ENCODE data around the gene CPNE7. TPM values are rescaled to one million over a fixed set of nuclear protein-coding genes. Genes with fewer than 3 reads are reported as not detected.
"Not testable (repeated sequence)": the region's sequence is repeated elsewhere in the genome, so short reads cannot be mapped to it uniquely, and the experiment has no call there.

CPNE7 gene
- total and polyA plus RNA-seq, 9 donors: 0.36 to 4.0 (median 0.92) TPM; not detected in 2

DNA sequence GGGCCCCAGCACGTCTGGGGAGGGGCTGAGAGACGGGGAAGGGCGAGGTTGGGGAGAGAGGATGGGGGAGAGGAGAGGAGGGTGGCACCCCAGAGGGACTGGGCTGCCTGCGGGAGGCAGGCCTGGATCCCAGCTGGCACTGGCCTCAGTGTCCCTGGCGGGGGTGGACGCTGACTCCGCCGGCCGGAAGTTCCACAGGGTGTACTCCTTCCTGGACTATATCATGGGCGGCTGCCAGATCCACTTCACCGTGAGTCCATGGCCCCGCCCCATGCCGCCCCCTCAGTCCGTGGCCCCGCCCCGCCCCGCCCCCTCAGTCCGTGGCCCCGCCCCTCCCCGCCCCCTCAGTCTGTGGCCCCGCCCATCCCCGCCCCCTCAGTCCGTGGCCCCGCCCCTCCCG, 11.3 kb downstream of the CPNE7 start:
- Histone ChIP-seq H3K36me3 (no peaks in the 10 kb centered on the region), H3K4me1 (ENCODE audit: insufficient read depth) (no peaks in the 10 kb centered on the region), H3K27me3 (no peaks in the 10 kb centered on the region), H3K9me3 (no peaks in the 10 kb centered on the region), H3K27ac (no peak overlapping the region), H3K4me3 (no peak overlapping the region)
- WGBS, 3 donors: 56 to 66% (median 63%) methylated on average over 11 to 21 of the region's 25 CpGs
- intact Hi-C loops (cut with DNase I): no loop called here
- DNase-seq: no peak
- TF ChIP-seq EP300 (IDR thresholded peaks at IDR 0.05) (no peak), POLR2A (IDR thresholded peaks at IDR 0.05) (no peak)
- TF ChIP-seq, protein P1, sequence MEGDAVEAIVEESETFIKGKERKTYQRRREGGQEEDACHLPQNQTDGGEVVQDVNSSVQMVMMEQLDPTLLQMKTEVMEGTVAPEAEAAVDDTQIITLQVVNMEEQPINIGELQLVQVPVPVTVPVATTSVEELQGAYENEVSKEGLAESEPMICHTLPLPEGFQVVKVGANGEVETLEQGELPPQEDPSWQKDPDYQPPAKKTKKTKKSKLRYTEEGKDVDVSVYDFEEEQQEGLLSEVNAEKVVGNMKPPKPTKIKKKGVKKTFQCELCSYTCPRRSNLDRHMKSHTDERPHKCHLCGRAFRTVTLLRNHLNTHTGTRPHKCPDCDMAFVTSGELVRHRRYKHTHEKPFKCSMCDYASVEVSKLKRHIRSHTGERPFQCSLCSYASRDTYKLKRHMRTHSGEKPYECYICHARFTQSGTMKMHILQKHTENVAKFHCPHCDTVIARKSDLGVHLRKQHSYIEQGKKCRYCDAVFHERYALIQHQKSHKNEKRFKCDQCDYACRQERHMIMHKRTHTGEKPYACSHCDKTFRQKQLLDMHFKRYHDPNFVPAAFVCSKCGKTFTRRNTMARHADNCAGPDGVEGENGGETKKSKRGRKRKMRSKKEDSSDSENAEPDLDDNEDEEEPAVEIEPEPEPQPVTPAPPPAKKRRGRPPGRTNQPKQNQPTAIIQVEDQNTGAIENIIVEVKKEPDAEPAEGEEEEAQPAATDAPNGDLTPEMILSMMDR (IDR thresholded peaks at IDR 0.05): no peak

DNA sequence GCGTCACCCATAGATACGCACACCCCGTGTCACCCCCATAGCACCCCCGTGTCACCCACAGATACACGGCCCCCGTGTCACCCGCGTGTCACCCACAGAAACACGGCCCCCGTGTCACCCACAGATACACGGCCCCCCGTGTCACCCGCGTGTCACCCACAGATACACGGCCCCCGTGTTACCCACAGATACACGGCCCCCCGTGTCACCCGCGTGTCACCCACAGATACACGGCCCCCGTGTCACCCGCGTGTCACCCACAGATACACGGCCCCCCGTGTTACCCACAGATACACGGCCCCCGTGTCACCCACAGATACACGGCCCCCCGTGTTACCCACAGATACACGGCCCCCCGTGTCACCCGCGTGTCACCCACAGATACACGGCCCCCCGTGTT, 12.1 kb downstream of the CPNE7 start:
- 92 to 94% (median 93%) methylated on average over 13 to 24 of the region's 36 CpGs for WGBS, 3 donors
- intact Hi-C loops (cut with DNase I); DNase-seq; H3K36me3 ChIP-seq; H3K9me3 ChIP-seq; H3K4me3 ChIP-seq; H3K27ac ChIP-seq; H3K27me3 ChIP-seq; H3K4me1 ChIP-seq (ENCODE audit: insufficient read depth): not testable (repeated sequence)

DNA sequence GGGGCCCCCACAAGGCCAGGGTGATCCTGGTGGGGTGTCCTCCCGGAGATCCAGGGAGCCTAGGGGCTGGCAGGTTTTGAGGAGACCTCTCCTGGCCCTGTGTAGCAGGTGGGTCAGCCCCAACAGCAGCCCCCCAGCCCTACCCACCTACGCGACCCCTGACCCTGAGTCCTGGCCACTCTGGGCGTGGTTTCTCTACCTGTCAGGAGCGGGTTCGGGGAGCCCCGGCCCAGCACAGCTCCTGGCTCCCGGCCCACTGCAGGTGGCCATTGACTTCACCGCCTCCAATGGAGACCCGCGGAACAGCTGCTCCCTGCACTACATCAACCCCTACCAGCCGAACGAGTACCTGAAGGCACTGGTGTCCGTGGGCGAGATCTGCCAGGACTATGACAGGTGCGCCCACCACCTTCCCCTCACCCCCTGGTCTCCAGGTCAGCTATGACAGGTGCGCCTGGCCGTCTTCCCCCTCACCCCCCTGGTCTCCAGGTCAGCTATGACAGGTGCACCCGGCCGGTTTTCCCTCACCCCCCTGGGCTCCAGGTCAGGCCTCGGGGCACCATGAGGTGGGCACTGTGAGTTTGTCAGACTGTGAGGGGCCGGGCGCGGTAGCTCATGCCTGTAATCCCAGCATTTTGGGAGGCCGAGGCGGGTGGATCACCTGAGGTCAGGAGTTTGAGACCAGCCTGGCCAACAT, 13.0 kb downstream of the CPNE7 start:
- intact Hi-C loops (cut with DNase I): no loop called here
- Histone ChIP-seq H3K27me3 (no peaks in the 10 kb centered on the region), H3K4me1 (ENCODE audit: insufficient read depth) (no peaks in the 10 kb centered on the region), H3K9me3 (no peaks in the 10 kb centered on the region), H3K36me3 (no peaks in the 10 kb centered on the region), H3K4me3 (no peak overlapping the region), H3K27ac (no peak overlapping the region)
- TF ChIP-seq, protein P1 (IDR thresholded peaks at IDR 0.05): no peak
- TF ChIP-seq EP300 (IDR thresholded peaks at IDR 0.05) (no peak), POLR2A (IDR thresholded peaks at IDR 0.05) (no peak)
- 87 to 91% (median 89%) methylated on average over 26 of the region's 26 CpGs for WGBS, 3 donors
- DNase-seq: no peak

DNA sequence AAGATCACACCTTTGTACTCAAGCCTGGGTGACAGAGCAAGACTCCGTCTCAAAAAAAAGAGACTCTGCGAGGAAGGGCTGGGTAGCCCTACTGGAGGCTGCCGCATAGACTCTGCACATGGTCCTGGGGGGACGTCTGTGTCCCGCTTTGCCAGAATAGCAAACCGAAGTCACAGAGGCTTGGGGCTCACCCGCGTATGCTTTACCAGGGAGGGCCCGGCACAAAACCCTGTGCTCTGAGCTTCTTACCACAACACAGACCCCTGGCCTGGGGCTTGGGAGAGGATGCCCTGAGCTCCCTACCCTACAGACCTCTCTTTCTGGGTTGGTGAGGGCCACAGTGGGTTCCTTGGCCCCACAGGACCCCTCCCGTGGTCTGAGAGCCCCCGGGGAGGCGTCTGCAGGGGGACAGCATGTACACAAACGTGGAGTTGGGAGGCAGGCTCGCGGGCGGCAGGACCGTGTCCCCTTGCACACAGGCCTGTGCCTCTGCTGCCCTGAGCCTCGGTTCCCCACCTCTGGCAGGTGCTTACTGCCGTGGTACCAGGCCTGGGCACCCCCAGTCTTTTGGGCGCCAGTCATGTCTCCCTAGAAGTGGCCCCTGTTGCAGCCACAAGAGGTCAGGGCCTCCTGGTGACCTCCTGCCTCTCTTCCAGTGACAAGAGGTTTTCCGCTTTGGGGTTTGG, 13.8 kb downstream of the CPNE7 start:
- intact Hi-C loops (cut with DNase I): no loop called here
- WGBS, 3 donors: 88 to 94% (median 90%) methylated on average over 19 to 21 of the region's 21 CpGs
- Histone ChIP-seq H3K27ac (no peak overlapping the region), H3K4me1 (ENCODE audit: insufficient read depth) (no peaks in the 10 kb centered on the region), H3K36me3 (no peaks in the 10 kb centered on the region), H3K9me3 (no peaks in the 10 kb centered on the region), H3K4me3 (no peak overlapping the region), H3K27me3 (no peaks in the 10 kb centered on the region)
- no peak for DNase-seq
- TF ChIP-seq EP300 (IDR thresholded peaks at IDR 0.05) (no peak), POLR2A (IDR thresholded peaks at IDR 0.05) (no peak)
- TF ChIP-seq, protein P1 (IDR thresholded peaks at IDR 0.05): no peak

DNA sequence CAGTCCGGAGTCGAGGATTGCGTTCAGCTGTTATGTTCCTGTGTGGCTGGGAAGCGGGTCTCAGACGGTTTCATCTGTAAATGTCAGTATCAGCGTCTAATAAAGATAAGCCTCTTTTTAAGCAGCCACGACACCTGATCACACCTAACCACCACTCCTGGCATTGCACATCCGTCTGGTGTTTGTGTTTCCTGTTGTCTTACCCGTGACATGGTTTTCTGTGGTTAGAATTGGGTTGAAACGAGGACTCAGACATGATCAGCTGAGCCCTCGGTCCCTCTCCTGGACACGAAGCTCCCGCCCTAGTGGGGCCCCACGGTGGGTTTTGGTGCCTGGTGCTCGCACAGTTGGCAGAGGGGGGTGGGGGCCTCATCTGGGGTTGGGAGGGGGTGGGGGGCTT, 18.3 kb downstream of the CPNE7 start:
- Histone ChIP-seq H3K27me3 (no peaks in the 10 kb centered on the region), H3K4me3 (no peak overlapping the region), H3K9me3 (no peaks in the 10 kb centered on the region), H3K4me1 (ENCODE audit: insufficient read depth) (no peaks in the 10 kb centered on the region), H3K27ac (no peak overlapping the region), H3K36me3 (no peaks in the 10 kb centered on the region)
- no peak for DNase-seq
- intact Hi-C loops (cut with DNase I): no loop called here
- no peak for TF ChIP-seq POLR2A (IDR thresholded peaks at IDR 0.05)
- TF ChIP-seq, protein P1 (IDR thresholded peaks at IDR 0.05): no peak
- no peak for TF ChIP-seq EP300 (IDR thresholded peaks at IDR 0.05)
- 85 to 88% (median 86%) methylated on average over 15 of the region's 15 CpGs for WGBS, 3 donors
